Brain microvascular endothelial cell (primary cell): ENCODE data around the gene PSEN1.

Experiments
- DNase-seq: peaks from one replicate; pipeline ENCODE4 v3.0.0-alpha.2; 2020
- H3K27ac ChIP-seq: fragments of 250-450 bp; sonication (Bioruptor Pico); 2 replicates; pipeline ENCODE4 v1.5.1; 2020; ENCODE audit warnings: mild to moderate bottlenecking, moderate library complexity
- H3K27me3 ChIP-seq: fragments of 250-450 bp; sonication (Bioruptor Pico); replicated peaks from 2 replicates; pipeline ENCODE4 v1.5.1; 2020; ENCODE audit warnings: mild to moderate bottlenecking
- H3K36me3 ChIP-seq: fragments of 250-450 bp; sonication (Bioruptor Pico); replicated peaks from 2 replicates; pipeline ENCODE4 v1.5.1; 2020; ENCODE audit warnings: mild to moderate bottlenecking
- H3K4me3 ChIP-seq: 2 replicates; pipeline ENCODE4 v1.5.1; 2011; ENCODE audit warnings: low read depth, mild to moderate bottlenecking, control low read depth, low read length, moderate library complexity
- in situ Hi-C: cut with HindIII; loops from 2 replicates; pipeline ENCODE4 v1.10.0; 2017; ENCODE audit warnings: low sequenced_read_pairs, low pct_ligation_motif_present
- TF ChIP-seq, protein P1 (sequence below): IDR thresholded peaks from 2 replicates; pipeline ENCODE4 v1.5.1; 2011; ENCODE audit warnings: low read depth, mild to moderate bottlenecking, moderate library complexity, low read length, control low read depth, inconsistent platforms; ENCODE audit errors: missing control alignments

PSEN1 gene

DNA sequence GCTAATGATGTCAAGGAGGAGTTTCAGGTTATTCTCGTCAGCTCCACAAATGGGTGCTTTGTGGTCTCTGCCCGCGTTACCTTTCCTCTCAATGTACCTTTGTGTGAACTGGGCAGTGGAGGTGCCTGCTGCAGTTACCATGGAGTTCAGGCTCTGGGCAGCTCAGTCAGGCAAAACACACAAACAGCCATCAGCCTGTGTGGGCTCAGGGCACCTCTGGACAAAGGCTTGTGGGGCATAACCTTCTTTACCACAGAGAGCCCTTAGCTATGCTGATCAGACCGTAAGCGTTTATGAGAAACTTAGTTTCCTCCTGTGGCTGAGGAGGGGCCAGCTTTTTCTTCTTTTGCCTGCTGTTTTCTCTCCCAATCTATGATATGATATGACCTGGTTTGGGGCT lies 84.3 kb downstream of the PSEN1 start:
- Histone ChIP-seq H3K36me3 (peaks cover 27% of the 10 kb centered on the region), H3K27ac (no peak overlapping the region), H3K4me3 (no peak overlapping the region), H3K27me3 (no peaks in the 10 kb centered on the region)
- DNase-seq: no peak
- in situ Hi-C loops: no loop called here
- TF ChIP-seq, protein P1, sequence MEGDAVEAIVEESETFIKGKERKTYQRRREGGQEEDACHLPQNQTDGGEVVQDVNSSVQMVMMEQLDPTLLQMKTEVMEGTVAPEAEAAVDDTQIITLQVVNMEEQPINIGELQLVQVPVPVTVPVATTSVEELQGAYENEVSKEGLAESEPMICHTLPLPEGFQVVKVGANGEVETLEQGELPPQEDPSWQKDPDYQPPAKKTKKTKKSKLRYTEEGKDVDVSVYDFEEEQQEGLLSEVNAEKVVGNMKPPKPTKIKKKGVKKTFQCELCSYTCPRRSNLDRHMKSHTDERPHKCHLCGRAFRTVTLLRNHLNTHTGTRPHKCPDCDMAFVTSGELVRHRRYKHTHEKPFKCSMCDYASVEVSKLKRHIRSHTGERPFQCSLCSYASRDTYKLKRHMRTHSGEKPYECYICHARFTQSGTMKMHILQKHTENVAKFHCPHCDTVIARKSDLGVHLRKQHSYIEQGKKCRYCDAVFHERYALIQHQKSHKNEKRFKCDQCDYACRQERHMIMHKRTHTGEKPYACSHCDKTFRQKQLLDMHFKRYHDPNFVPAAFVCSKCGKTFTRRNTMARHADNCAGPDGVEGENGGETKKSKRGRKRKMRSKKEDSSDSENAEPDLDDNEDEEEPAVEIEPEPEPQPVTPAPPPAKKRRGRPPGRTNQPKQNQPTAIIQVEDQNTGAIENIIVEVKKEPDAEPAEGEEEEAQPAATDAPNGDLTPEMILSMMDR: no peak

DNA sequence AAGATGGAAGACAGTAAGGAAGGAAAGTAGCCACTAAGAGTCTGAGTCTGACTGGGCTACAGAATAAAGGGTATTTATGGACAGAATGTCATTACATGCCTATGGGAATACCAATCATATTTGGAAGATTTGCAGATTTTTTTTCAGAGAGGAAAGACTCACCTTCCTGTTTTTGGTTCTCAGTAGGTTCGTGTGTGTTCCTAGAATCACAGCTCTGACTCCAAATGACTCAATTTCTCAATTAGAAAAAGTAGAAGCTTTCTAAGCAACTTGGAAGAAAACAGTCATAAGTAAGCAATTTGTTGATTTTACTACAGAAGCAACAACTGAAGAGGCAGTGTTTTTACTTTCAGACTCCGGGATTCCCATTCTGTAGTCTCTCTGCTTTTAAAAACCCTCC lies 85.6 kb downstream of the PSEN1 start:
- Histone ChIP-seq H3K27ac (no peak overlapping the region), H3K36me3 (peaks cover 27% of the 10 kb centered on the region), H3K4me3 (no peak overlapping the region), H3K27me3 (no peaks in the 10 kb centered on the region)
- TF ChIP-seq, protein P1: no peak
- in situ Hi-C loops: no loop called here
- DNase-seq: no peak

DNA sequence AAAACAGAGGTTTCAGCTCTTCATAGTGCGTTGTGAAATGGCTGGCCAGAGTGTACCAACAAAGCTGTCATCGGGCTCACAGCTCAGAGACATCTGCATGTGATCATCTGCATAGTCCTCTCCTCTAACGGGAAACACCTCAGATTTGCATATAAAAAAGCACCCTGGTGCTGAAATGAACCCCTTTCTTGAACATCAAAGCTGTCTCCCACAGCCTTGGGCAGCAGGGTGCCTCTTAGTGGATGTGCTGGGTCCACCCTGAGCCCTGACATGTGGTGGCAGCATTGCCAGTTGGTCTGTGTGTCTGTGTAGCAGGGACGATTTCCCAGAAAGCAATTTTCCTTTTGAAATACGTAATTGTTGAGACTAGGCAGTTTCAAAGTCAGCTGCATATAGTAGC lies 86.7 kb downstream of the PSEN1 start:
- TF ChIP-seq, protein P1: no peak
- in situ Hi-C loops: no loop called here
- Histone ChIP-seq H3K36me3 (peaks cover 20% of the 10 kb centered on the region), H3K27ac (no peak overlapping the region), H3K4me3 (no peak overlapping the region), H3K27me3 (no peaks in the 10 kb centered on the region)
- no peak for DNase-seq

DNA sequence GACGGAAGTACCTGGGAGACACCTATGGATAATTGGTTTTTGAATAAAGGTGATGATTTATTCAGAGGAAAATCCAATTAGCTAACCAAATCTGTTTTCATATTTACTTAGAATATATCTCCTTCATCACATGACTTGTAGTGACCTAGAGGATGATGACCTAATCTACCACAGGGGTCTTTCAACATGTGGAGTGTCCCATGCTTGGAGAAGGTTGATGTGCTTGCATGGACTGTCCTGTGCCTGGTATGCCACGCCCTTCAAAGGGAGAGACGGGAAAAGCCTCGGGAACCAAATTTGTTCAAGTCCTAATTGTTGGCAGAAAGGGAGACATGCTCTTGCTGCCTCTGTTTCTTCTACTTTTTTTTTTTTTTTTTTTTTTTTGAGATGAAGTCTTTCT lies 89.2 kb downstream of the PSEN1 start:
- TF ChIP-seq, protein P1: no peak
- in situ Hi-C loops: no loop called here
- Histone ChIP-seq H3K4me3 (no peak overlapping the region), H3K27me3 (no peaks in the 10 kb centered on the region), H3K36me3 (peaks cover 3% of the 10 kb centered on the region), H3K27ac (no peak overlapping the region)
- no peak for DNase-seq

DNA sequence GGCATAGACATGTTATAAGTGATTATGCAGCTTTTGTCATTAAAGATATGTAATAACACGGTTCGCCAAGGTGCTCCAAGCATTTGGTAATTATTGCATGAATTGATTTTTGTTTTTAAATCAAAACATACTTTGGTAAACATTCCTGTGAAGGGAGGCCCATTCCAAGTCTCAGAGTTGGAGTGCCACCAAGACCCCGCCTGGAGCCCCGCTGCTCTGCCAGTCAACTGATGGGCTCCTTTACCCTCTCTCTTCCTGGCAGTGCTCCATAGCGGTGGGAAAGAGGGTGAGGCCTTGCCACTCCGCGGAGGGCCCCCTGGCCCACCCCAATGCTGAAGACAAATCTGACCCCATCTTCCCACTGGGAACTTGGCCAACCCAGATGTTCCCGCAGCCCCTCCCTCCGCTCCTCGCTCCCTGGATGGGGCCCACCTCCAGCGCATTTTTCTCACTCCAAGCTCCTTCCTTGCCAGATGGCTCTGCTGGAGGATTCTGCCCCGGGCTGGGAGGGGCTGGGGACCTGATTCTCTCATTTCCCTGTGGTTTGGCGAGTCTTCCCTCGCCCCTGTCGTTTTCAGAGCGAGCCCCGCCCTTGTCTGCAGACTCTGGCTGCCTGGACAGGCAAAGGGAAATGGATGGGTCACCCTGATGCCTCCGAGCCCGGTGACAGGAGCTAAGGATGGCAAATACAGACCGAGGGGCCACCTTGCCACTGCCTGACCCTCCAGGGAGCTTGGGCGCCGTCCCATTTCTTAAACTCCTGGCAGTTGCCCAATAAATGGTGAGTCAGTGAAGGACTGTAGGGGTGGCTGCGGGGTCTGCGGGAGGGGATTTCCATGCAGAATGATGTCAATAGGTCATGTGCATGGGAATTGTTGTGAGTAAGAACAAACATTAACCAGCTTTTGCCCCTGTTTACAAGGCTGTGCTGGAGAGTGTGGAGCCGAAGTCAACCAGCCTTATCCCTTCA lies 91.8 kb downstream of the PSEN1 start:
- peak; percentile 87 for DNase-seq
- in situ Hi-C loops: no loop called here
- Histone ChIP-seq H3K27ac (peak overlapping the region; percentile 66), H3K4me3 (peak overlapping the region; percentile 30), H3K36me3 (no peaks in the 10 kb centered on the region), H3K27me3 (no peaks in the 10 kb centered on the region)
- TF ChIP-seq, protein P1: no peak
